Measurements from ENCODE around the gene METTL22.

The METTL22 gene

GRCh38 chr16:8697965-8698364 is 76.5 kb downstream of the METTL22 start:
- DNase-seq: no peak

Data from NCI-H510A treated with DMSO at 0.1 percent for 48 hours (cell line).